OCI-LY1 (cell line): ENCODE results near the gene CTTNBP2.

ENCODE experiments used
- H2AFZ ChIP-seq: fragments of 200-600 bp; sonication (generic), shearing (Covaris generic); 2 replicates; pipeline ENCODE4 v1.6.0; 2014; ENCODE audit warnings: antibody characterized with exemption, mild to moderate bottlenecking, low read length
- H3F3A ChIP-seq: fragments of 200-600 bp; sonication (generic), shearing (Covaris generic); 2 replicates; pipeline ENCODE4 v1.6.0; 2014; ENCODE audit warnings: mild to moderate bottlenecking, antibody characterized with exemption, low read length, moderate library complexity; ENCODE audit not compliant: insufficient read depth
- H3K27ac ChIP-seq: fragments of 200-600 bp; sonication (generic); 2 replicates; pipeline ENCODE4 v1.5.1; 2014; ENCODE audit warnings: low read length, mixed run types, mild to moderate bottlenecking, low read depth; ENCODE audit not compliant: poor library complexity, severe bottlenecking
- H3K27me3 ChIP-seq: fragments of 200-600 bp; sonication (generic); 2 replicates; pipeline ENCODE4 v1.6.0; 2014; ENCODE audit warnings: antibody characterized with exemption, mild to moderate bottlenecking, low read length, moderate library complexity; ENCODE audit not compliant: insufficient read depth
- H3K36me3 ChIP-seq: fragments of 200-600 bp; sonication (generic); 2 replicates; pipeline ENCODE4 v1.6.1; 2014; ENCODE audit warnings: mild to moderate bottlenecking, antibody characterized with exemption, low read length, moderate library complexity, mixed read lengths; ENCODE audit not compliant: insufficient read depth
- H3K4me1 ChIP-seq: fragments of 200-600 bp; sonication (generic); 2 replicates; pipeline ENCODE4 v1.5.1; 2014; ENCODE audit warnings: mild to moderate bottlenecking, low read length, moderate library complexity; ENCODE audit not compliant: insufficient read depth, severe bottlenecking
- H3K4me2 ChIP-seq: fragments of 200-600 bp; sonication (generic), shearing (Covaris generic); 2 replicates; pipeline ENCODE4 v1.6.1; 2014; ENCODE audit warnings: low read length
- H3K4me3 ChIP-seq: fragments of 200-600 bp; sonication (generic); 2 replicates; pipeline ENCODE4 v1.5.1; 2014; ENCODE audit warnings: low read length, low read depth, mild to moderate bottlenecking, mixed read lengths; ENCODE audit not compliant: poor library complexity, severe bottlenecking
- H3K79me2 ChIP-seq: fragments of 200-600 bp; shearing (Covaris generic); 2 replicates; pipeline ENCODE4 v1.6.1; 2016; ENCODE audit warnings: mixed run types, low read length, mixed read lengths; ENCODE audit not compliant: insufficient read depth
- H3K9ac ChIP-seq: fragments of 200-600 bp; sonication (generic), shearing (Covaris generic); 2 replicates; pipeline ENCODE4 v1.6.1; 2014; ENCODE audit warnings: mild to moderate bottlenecking, low read length, mixed read lengths
- H3K9me2 ChIP-seq: fragments of 200-600 bp; sonication (generic), shearing (Covaris generic); 2 replicates; pipeline ENCODE4 v1.6.1; 2014; ENCODE audit warnings: low read depth, mild to moderate bottlenecking, low read length, mixed read lengths
- H3K9me3 ChIP-seq: fragments of 200-600 bp; shearing (Covaris generic); 2 replicates; pipeline ENCODE4 v1.6.1; 2014; ENCODE audit warnings: low read length, mixed read lengths
- H4K20me1 ChIP-seq: fragments of 200-600 bp; sonication (generic), shearing (Covaris generic); 2 replicates; pipeline ENCODE4 v1.6.0; 2016; ENCODE audit warnings: mild to moderate bottlenecking, low read length; ENCODE audit not compliant: insufficient read depth
- EZH2 ChIP-seq: fragments of 200-600 bp; sonication (generic), shearing (Covaris generic); IDR thresholded peaks from 2 replicates; pipeline ENCODE4 v1.8.0; 2017; ENCODE audit warnings: borderline replicate concordance, mixed run types, mild to moderate bottlenecking, antibody characterized with exemption, low read length, moderate library complexity, mixed read lengths
- TF ChIP-seq, protein P1 (sequence below): fragments of 200-600 bp; sonication (generic), shearing (Covaris generic); IDR thresholded peaks from 2 replicates; pipeline ENCODE4 v1.5.1; 2017; ENCODE audit warnings: mild to moderate bottlenecking, antibody characterized with exemption, low read length, moderate library complexity, mixed read lengths

CTTNBP2 gene

GRCh38 chr7:117912421-117912820 lies 39.2 kb upstream of the CTTNBP2 start:
- no peaks in the 10 kb centered on the region for H3K36me3 ChIP-seq
- no peaks in the 10 kb centered on the region for H3K9me3 ChIP-seq
- H3K9ac ChIP-seq = no peak overlapping the region
- TF ChIP-seq EZH2 = no peak
- TF ChIP-seq, protein P1, sequence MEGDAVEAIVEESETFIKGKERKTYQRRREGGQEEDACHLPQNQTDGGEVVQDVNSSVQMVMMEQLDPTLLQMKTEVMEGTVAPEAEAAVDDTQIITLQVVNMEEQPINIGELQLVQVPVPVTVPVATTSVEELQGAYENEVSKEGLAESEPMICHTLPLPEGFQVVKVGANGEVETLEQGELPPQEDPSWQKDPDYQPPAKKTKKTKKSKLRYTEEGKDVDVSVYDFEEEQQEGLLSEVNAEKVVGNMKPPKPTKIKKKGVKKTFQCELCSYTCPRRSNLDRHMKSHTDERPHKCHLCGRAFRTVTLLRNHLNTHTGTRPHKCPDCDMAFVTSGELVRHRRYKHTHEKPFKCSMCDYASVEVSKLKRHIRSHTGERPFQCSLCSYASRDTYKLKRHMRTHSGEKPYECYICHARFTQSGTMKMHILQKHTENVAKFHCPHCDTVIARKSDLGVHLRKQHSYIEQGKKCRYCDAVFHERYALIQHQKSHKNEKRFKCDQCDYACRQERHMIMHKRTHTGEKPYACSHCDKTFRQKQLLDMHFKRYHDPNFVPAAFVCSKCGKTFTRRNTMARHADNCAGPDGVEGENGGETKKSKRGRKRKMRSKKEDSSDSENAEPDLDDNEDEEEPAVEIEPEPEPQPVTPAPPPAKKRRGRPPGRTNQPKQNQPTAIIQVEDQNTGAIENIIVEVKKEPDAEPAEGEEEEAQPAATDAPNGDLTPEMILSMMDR = no peak
- H3K27me3 ChIP-seq = no peaks in the 10 kb centered on the region
- no peak overlapping the region for H2AFZ ChIP-seq
- no peak overlapping the region for H3K4me3 ChIP-seq
- H3K4me2 ChIP-seq = no peak overlapping the region
- no peak overlapping the region for H3K27ac ChIP-seq
- H3K79me2 ChIP-seq = no peaks in the 10 kb centered on the region
- no peaks in the 10 kb centered on the region for H3F3A ChIP-seq
- H3K4me1 ChIP-seq = no peaks in the 10 kb centered on the region
- no peaks in the 10 kb centered on the region for H4K20me1 ChIP-seq
- peaks cover 3% of the 10 kb centered on the region; the same call in 1 of the 2 replicates for H3K9me2 ChIP-seq

DNA sequence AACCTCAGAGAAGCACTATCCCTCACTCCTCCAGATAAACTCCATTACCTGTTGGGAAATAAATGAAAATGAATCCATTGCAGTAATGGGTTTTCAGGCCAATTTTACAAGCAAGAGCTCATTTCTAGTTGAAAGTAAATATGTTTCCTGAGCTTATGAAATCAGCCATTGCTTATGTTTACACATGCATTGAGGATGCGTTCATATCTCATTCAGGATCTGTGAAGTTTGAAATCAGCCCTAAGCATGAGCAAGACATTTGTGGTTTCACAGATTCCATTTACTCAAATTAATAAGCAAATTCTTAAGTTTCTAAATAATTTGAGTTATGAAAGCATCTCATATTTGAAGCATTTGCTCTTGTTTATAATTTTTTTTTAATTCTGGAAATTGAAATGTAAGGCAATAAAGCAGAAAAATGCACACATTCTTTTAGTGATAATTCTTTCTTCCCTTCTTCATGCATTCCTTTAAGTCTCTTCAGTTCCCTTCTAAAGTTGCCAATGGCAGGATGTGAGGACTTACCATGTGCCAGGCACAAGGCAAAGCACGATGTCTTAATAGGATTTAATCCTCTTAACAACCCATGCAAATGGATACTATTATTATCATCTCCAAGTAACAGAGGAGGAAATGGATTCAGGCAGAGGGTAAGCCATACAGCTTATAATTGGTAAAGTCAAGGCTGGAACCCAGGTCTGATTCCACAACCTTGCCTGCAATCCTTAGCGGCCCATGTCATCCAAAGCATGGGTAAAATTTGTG lies 35.0 kb upstream of the CTTNBP2 start:
- no peaks in the 10 kb centered on the region for H3F3A ChIP-seq
- H3K79me2 ChIP-seq = no peaks in the 10 kb centered on the region
- no peak overlapping the region for H3K27ac ChIP-seq
- H4K20me1 ChIP-seq = no peaks in the 10 kb centered on the region
- H3K4me3 ChIP-seq = no peak overlapping the region
- no peaks in the 10 kb centered on the region for H3K9me3 ChIP-seq
- no peak overlapping the region for H2AFZ ChIP-seq
- no peaks in the 10 kb centered on the region for H3K27me3 ChIP-seq
- TF ChIP-seq, protein P1 = no peak
- no peak for TF ChIP-seq EZH2
- no peak overlapping the region for H3K4me2 ChIP-seq
- no peaks in the 10 kb centered on the region for H3K4me1 ChIP-seq
- no peaks in the 10 kb centered on the region for H3K36me3 ChIP-seq
- H3K9ac ChIP-seq = no peak overlapping the region
- no peaks in the 10 kb centered on the region for H3K9me2 ChIP-seq

GRCh38 chr7:117907049-117907640 lies 33.9 kb upstream of the CTTNBP2 start:
- Histone ChIP-seq H3K4me3 (no peak overlapping the region), H3K9me3 (no peaks in the 10 kb centered on the region), H3K79me2 (no peaks in the 10 kb centered on the region), H3K27me3 (no peaks in the 10 kb centered on the region), H4K20me1 (no peaks in the 10 kb centered on the region), H3K4me1 (no peaks in the 10 kb centered on the region), H3K9me2 (no peaks in the 10 kb centered on the region), H3K36me3 (no peaks in the 10 kb centered on the region), H2AFZ (no peak overlapping the region), H3F3A (no peaks in the 10 kb centered on the region), H3K27ac (no peak overlapping the region), H3K9ac (no peak overlapping the region), H3K4me2 (no peak overlapping the region)
- no peak for TF ChIP-seq EZH2
- TF ChIP-seq, protein P1 = no peak
